HG03196 (cell line): ENCODE results near the gene ARHGAP26.

Experiments
- ATAC-seq: cut with Tn5 transposase; IDR thresholded peaks from one replicate; pipeline ENCODE4 v1.9.1; 2021; ENCODE audit not compliant: unreplicated experiment

The ARHGAP26 gene

GRCh38 chr5:142846406-142846805, 76.2 kb downstream of the ARHGAP26 start:
- no peak for ATAC-seq

GRCh38 chr5:142847898-142848790, 78.0 kb downstream of the ARHGAP26 start:
- ATAC-seq: no peak

- no peak for ATAC-seq
These were observed 79.3 kb downstream of the ARHGAP26 start for GRCh38 chr5:142849466-142849865.

GRCh38 chr5:142849880-142850279, 79.7 kb downstream of the ARHGAP26 start:
- no peak for ATAC-seq

DNA sequence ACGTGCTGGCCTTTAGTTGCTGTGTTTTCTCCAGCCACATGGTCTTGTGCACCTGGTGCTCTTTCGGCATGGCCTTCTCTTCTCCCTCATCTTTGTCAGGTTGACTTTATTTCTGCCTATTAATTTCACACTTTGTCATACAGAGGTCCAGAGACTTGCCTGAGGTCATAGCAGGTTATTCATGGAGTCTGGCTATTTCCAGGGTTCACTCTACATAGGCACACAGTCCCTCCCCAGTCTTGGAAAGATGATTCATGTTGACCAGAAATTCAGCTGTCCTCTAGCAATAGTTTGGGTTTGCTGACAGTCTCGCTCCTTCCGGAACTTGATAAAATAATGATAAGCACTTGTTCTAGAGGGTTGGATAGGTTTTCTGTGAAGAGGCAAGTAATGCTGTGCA, 81.6 kb downstream of the ARHGAP26 start:
- no peak for ATAC-seq

GRCh38 chr5:142852416-142853198, 82.4 kb downstream of the ARHGAP26 start:
- no peak for ATAC-seq

DNA sequence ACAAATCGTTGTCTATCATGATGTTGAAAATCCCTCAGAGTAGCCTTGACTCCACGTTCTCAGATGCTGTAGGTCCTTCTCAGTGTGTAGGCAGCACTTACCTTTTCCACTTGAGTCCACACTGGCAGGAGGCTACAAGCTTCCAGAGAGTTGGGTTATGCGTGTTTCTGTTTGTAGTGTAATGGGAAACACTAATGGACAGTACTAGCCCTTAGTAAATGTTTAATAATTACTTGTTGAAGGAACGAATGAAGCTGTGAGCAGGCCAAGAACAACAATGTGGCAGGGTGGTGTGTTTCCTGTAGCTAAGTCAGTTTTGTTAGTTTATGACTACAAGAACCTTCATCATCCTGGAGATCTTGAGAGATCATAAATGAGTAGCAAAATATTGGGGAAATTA, 83.5 kb downstream of the ARHGAP26 start:
- ATAC-seq: no peak

DNA sequence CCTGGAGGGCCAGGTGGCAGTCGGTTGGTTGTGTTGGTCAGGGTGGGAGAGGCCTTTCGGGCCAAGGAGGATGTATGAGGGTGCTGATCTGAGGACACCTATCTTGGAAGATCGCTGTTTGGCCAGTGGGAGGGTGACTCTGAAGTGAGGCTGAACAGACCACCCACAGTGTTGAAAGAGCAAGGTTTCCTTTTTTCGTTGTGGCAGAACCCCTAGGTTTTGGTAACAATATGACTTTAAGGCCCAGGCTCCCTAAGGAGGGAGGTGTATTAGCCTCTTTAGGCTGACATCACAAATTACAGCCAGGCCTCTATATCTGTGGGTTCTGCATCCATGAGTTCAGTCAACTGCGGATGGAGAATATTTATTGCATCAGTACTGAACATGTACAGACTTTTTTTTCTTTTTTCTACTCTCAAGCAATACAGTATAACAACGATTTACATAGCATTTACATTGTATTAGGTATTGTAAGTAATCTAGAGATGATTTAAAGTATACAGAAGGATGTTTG, 86.1 kb downstream of the ARHGAP26 start:
- ATAC-seq: no peak

DNA sequence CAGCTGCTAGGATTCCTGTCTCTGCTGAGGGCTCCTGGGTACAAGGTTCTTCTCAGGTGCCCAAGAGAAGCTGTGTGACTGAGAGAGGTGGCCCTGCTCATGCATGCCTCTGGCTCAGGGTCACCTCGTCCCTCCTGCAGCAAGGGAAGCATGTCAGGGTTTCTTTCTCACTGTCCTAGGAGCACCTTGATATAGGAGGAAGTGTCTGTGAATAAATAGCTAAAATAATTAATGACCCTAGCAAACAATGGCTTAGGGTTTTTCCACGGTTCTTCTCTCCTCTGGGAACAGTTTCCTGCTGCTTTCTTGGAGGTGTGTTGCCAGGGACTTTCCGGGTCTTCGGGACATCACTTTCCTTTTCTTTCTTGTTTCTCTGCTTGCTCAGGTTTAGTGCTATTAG, 87.2 kb downstream of the ARHGAP26 start:
- ATAC-seq: no peak

DNA sequence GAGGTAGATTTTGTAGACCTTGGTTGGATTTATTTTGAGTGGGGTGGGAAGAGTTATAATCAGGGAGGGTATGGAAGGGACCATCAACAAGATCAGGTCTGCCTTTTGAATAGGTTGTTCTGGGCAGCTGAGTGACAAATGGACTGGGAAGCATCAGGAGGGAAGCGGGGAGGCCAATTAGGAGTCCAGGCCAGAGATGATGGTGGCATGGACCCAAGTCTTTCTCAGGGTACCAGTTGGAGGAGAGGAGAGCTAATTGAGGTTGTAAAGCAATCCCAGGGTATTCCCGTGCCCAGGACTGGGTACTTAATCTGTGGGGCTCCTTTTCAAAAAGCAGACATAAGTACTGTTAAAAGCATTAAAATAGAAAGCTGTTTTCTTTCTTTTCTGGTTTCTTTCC, 88.9 kb downstream of the ARHGAP26 start:
- ATAC-seq: no peak

GRCh38 chr5:142860270-142860669, 90.1 kb downstream of the ARHGAP26 start:
- no peak for ATAC-seq

DNA sequence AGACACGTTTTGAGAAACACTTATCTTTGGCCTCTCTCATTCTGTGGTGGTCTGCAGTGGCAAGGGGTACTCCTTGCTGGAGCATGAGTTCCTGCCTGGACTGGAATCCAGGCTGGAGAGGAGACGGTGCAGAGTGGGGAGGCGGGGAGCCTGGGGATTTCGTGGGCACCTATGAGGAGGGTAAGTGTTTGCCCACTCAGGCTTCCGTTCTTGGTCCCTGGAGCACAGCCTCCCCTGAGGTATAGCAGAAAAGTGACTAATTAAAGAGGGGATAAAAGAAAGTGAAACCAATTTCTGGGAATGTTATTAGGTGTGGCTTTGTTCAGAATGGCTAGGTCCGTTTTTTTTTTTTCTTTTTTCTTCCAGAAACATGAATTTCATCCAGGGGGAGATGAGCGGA, 90.8 kb downstream of the ARHGAP26 start:
- no peak for ATAC-seq

DNA sequence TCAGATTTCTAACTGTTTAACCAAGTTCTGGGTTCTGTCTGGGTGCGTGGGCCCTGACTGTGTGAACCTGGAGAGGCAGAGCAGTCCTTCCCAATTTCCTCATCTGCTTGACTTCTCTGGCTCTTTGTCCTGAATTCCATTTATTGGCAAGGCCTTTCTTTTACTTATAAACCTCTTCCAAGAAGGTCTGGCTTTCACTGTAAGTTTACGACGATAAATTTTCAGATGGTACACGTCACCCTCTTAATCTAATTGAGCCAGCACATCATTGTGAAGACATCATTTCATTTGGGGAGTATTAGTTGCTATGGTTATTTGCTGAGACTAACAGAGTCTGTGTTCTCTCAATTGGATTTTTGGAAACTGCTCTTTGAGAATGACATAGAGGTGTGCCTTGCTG, 92.4 kb downstream of the ARHGAP26 start:
- no peak for ATAC-seq

DNA sequence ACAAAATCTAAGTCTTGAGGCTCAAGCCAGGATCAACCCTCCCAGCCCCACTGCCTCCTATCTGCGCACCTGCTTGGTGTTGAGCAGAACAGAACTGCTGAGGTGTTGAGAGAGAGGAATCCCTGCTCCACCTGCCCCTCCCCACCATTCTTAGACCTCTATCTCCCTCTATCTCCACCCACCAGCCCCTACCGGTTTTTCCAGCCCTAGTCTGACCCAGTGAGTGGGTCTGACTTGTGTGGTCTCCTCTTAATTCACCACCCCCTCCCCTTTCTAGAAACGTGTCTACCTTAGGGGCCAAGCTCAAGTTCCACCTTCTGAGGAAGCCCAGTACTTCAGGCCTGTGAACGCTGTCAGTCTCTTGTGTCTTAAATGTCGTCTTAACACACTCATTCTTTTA, 93.7 kb downstream of the ARHGAP26 start:
- no peak for ATAC-seq

DNA sequence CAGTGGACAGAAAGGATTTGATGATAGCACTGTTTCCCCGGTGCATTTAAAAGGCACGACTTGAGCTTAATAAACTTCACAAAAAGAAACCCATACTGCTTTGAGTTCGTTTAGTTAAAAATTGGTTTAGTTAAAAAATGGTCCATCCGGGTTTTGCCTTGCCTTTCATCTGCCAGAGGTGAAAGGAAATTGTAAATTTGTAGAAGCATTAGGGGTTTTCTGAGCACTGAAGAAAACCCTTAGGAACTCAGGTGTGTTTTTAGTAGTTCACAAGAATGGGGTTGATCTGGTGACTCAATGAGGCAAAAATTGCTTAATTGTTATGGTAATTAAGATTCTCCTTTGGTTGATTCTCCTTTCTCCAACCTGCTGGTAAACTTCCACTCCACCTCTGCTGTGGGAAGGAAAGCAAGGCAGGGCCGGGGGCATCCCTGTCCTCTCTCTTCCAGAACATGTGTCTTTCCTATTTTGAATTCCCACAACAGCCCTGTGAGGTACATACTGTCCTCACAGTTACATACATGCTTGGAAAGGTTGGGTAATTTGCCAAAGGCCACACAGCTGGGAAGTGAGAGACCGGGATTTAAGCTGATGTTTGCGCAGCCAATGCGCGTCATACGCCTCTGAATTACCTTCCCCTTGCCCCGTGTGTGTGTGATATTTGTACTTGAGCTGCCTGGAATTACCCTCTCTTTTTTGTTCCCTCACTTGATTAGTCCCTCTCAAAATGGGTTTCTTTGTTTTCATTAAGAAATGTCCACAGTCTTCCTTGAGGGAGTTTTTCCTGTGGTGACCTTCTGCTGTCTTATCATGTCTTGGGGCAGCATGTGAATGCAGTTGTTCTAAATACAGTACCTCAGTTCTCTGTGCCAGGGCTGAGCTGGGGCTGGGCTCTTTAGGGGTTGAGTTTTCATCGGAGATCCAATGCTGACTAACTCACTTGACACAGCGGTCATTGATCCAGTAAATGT, 94.4 kb downstream of the ARHGAP26 start:
- ATAC-seq: no peak

GRCh38 chr5:142865631-142866030, 95.5 kb downstream of the ARHGAP26 start:
- no peak for ATAC-seq

DNA sequence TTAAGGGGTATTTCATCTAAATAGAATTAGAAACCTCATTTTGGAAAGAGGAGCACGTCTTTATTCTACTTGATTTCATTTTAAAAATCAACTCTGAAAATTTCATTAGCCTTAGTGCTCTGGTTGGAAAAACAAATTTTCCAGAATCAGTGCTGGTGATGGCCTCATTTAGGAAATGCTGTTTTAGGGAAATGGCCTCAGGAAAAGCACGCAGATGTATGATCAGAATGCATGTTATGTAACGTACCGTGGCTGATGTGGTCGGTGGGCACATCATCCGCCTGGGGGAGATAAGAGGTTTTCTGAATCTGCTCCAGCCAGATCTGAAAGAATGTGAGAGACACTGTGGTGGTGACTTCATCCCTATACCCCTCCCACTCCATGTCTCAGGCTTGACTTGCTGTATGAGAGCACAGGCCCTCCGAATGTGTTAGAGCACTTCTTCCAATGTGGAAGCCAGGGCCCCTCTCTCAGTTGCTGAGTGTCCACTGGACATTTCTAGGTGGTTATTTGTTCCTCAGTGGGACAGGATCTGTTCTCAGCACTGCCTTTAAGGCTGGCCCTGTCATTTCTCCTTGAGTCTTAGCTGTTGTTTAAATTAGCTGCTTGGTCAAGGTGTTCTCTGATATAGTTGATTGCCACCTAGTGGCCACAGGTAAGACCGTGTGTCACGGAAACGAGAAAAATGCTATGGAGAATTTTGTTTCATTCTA, 96.5 kb downstream of the ARHGAP26 start:
- ATAC-seq: peak; percentile 70

DNA sequence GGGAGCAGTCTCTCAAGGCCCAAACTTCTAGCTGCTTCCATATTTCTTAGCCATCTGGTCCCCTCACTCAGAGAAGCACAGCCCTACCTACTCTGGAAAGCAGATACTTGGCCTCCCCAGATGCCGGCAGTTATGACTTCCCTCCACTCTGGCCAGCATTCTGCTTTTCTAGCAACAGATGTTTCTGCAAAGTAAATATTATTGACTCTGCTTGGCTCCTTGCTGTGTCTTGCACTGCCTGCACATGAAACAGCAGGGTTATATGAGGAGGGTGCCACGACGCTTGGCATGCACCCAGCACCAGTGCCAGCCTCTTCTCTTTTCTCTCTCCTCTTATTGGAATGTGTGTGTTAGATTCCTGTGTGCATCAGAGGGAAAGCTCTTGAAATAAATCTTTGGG, 99.7 kb downstream of the ARHGAP26 start:
- ATAC-seq: no peak

- no peak for ATAC-seq
These were observed 100.6 kb downstream of the ARHGAP26 start for GRCh38 chr5:142870532-142871362.
